HEK293 (cell line): ENCODE measurements around the gene SMAD7.

Experiments
- BCL11B ChIP-seq: fragments of 450-650 bp; formaldehyde crosslinking; IDR thresholded peaks from 2 replicates; pipeline ENCODE4 v1.5.1; 2016; ENCODE audit warnings: low read depth, missing biosample characterization, missing genetic modification characterization
- BCL6B ChIP-seq: fragments of 450-650 bp; formaldehyde crosslinking; IDR thresholded peaks from 2 replicates; pipeline ENCODE4 v1.5.1; 2017; ENCODE audit warnings: missing biosample characterization, missing genetic modification characterization
- KLF8 ChIP-seq: fragments of 450-650 bp; formaldehyde crosslinking; IDR thresholded peaks from 2 replicates; pipeline ENCODE4 v1.5.1; 2016; ENCODE audit warnings: missing biosample characterization, missing genetic modification characterization
- REPIN1 ChIP-seq: fragments of 450-650 bp; formaldehyde crosslinking; IDR thresholded peaks from 2 replicates; pipeline ENCODE4 v1.5.1; 2017; ENCODE audit warnings: missing biosample characterization, missing genetic modification characterization, low read depth
- SP7 ChIP-seq: fragments of 450-650 bp; formaldehyde crosslinking; IDR thresholded peaks from 2 replicates; pipeline ENCODE4 v1.5.1; 2016; ENCODE audit warnings: missing biosample characterization, missing genetic modification characterization
- TCF7L2 ChIP-seq: IDR thresholded peaks from 2 replicates; pipeline ENCODE4 v1.6.1; 2011; ENCODE audit warnings: low read depth, mild to moderate bottlenecking, inconsistent platforms, low read length, moderate library complexity, borderline replicate concordance
- ZBTB1 ChIP-seq: fragments of 450-650 bp; formaldehyde crosslinking; IDR thresholded peaks from 2 replicates; pipeline ENCODE4 v1.5.1; 2016; ENCODE audit warnings: missing biosample characterization, missing genetic modification characterization
- ZBTB20 ChIP-seq: fragments of 450-650 bp; formaldehyde crosslinking; IDR thresholded peaks from 2 replicates; pipeline ENCODE4 v1.5.1; 2016; ENCODE audit warnings: missing biosample characterization, missing genetic modification characterization
- ZBTB6 ChIP-seq: fragments of 450-650 bp; formaldehyde crosslinking; IDR thresholded peaks from 2 replicates; pipeline ENCODE4 v1.5.1; 2017; ENCODE audit warnings: missing biosample characterization, missing genetic modification characterization
- ZBTB8A ChIP-seq: fragments of 450-650 bp; formaldehyde crosslinking; IDR thresholded peaks from 2 replicates; pipeline ENCODE4 v1.5.1; 2016; ENCODE audit warnings: missing biosample characterization, missing genetic modification characterization
- ZFP37 ChIP-seq: fragments of 450-650 bp; formaldehyde crosslinking; IDR thresholded peaks from 2 replicates; pipeline ENCODE4 v1.5.1; 2016; ENCODE audit warnings: missing biosample characterization, missing genetic modification characterization
- ZNF112 ChIP-seq: fragments of 450-650 bp; formaldehyde crosslinking; IDR thresholded peaks from 2 replicates; pipeline ENCODE4 v1.5.0; 2017; ENCODE audit warnings: missing biosample characterization, missing genetic modification characterization
- ZNF138 ChIP-seq: fragments of 450-650 bp; formaldehyde crosslinking; IDR thresholded peaks from 2 replicates; pipeline ENCODE4 v1.5.1; 2016; ENCODE audit warnings: missing biosample characterization, missing genetic modification characterization, borderline replicate concordance
- ZNF169 ChIP-seq: fragments of 450-650 bp; formaldehyde crosslinking; IDR thresholded peaks from 2 replicates; pipeline ENCODE4 v1.5.1; 2016; ENCODE audit warnings: missing biosample characterization, missing genetic modification characterization
- ZNF2 ChIP-seq: fragments of 450-650 bp; formaldehyde crosslinking; IDR thresholded peaks from 2 replicates; pipeline ENCODE4 v1.5.1; 2016; ENCODE audit warnings: missing biosample characterization, missing genetic modification characterization
- ZNF223 ChIP-seq: fragments of 450-650 bp; formaldehyde crosslinking; IDR thresholded peaks from 2 replicates; pipeline ENCODE4 v1.5.1; 2016; ENCODE audit warnings: missing biosample characterization, missing genetic modification characterization
- ZNF26 ChIP-seq: fragments of 450-650 bp; formaldehyde crosslinking; IDR thresholded peaks from 2 replicates; pipeline ENCODE4 v1.5.1; 2016; ENCODE audit warnings: missing biosample characterization, missing genetic modification characterization
- ZNF280D ChIP-seq: fragments of 450-650 bp; formaldehyde crosslinking; IDR thresholded peaks from 2 replicates; pipeline ENCODE4 v1.5.1; 2016; ENCODE audit warnings: missing biosample characterization, missing genetic modification characterization
- ZNF350 ChIP-seq: fragments of 450-650 bp; formaldehyde crosslinking; IDR thresholded peaks from 2 replicates; pipeline ENCODE4 v1.5.0; 2017; ENCODE audit warnings: missing biosample characterization, mild to moderate bottlenecking, missing genetic modification characterization
- ZNF521 ChIP-seq: fragments of 450-650 bp; formaldehyde crosslinking; IDR thresholded peaks from 2 replicates; pipeline ENCODE4 v1.5.1; 2017; ENCODE audit warnings: missing biosample characterization, mild to moderate bottlenecking, missing genetic modification characterization
- ZNF529 ChIP-seq: fragments of 450-650 bp; formaldehyde crosslinking; IDR thresholded peaks from 2 replicates; pipeline ENCODE4 v1.5.1; 2017; ENCODE audit warnings: missing genetic modification characterization, missing biosample characterization; ENCODE audit not compliant: insufficient replicate concordance
- ZNF544 ChIP-seq: fragments of 450-650 bp; formaldehyde crosslinking; IDR thresholded peaks from 2 replicates; pipeline ENCODE4 v1.5.0; 2017; ENCODE audit warnings: missing biosample characterization, missing genetic modification characterization
- ZNF548 ChIP-seq: fragments of 450-650 bp; formaldehyde crosslinking; IDR thresholded peaks from 2 replicates; pipeline ENCODE4 v1.5.1; 2016; ENCODE audit warnings: missing biosample characterization, missing genetic modification characterization
- ZNF596 ChIP-seq: fragments of 450-650 bp; IDR thresholded peaks from 2 replicates; pipeline ENCODE4 v1.5.0; 2018; ENCODE audit warnings: missing biosample characterization, mild to moderate bottlenecking, missing genetic modification characterization, moderate library complexity
- ZNF626 ChIP-seq: fragments of 450-650 bp; sonication (Bioruptor Pico); formaldehyde crosslinking; IDR thresholded peaks from 2 replicates; pipeline ENCODE4 v1.5.1; 2018; ENCODE audit warnings: missing biosample characterization, missing genetic modification characterization, inconsistent platforms
- ZNF701 ChIP-seq: fragments of 450-650 bp; formaldehyde crosslinking; IDR thresholded peaks from 2 replicates; pipeline ENCODE4 v1.5.1; 2016; ENCODE audit warnings: missing biosample characterization, missing genetic modification characterization
- ZNF768 ChIP-seq: fragments of 450-650 bp; formaldehyde crosslinking; IDR thresholded peaks from 2 replicates; pipeline ENCODE4 v1.5.1; 2018; ENCODE audit warnings: missing biosample characterization, mild to moderate bottlenecking, missing genetic modification characterization
- ZNF777 ChIP-seq: fragments of 450-650 bp; formaldehyde crosslinking; IDR thresholded peaks from 2 replicates; pipeline ENCODE4 v1.5.1; 2017; ENCODE audit warnings: missing biosample characterization, missing genetic modification characterization, borderline replicate concordance
- ZNF837 ChIP-seq: fragments of 450-650 bp; formaldehyde crosslinking; IDR thresholded peaks from 2 replicates; pipeline ENCODE4 v1.5.1; 2016; ENCODE audit warnings: missing biosample characterization, missing genetic modification characterization
- ZSCAN4 ChIP-seq: fragments of 450-650 bp; formaldehyde crosslinking; IDR thresholded peaks from 2 replicates; pipeline ENCODE4 v1.5.1; 2017; ENCODE audit warnings: missing biosample characterization, missing genetic modification characterization
- ZSCAN5A ChIP-seq: fragments of 450-650 bp; formaldehyde crosslinking; IDR thresholded peaks from 2 replicates; pipeline ENCODE4 v1.5.1; 2016; ENCODE audit warnings: missing biosample characterization, missing genetic modification characterization
- ZXDB ChIP-seq: fragments of 450-650 bp; formaldehyde crosslinking; IDR thresholded peaks from 2 replicates; pipeline ENCODE4 v1.5.1; 2016; ENCODE audit warnings: missing biosample characterization, missing genetic modification characterization

Gene SMAD7

GRCh38 chr18:48929941-48930713, 20.6 kb downstream of the SMAD7 start (continued):
- no peak for TF ChIP-seq ZBTB8A (tag by site-specific recombination)
- no peak for TF ChIP-seq KLF8 (tag by site-specific recombination)
- TF ChIP-seq ZNF777 (tag by site-specific recombination) = no peak
- no peak for TF ChIP-seq BCL6B
- TF ChIP-seq ZXDB (tag by site-specific recombination) = 0 out of 2 replicates have a peak, but pooled peaks have one; percentile 15
- no peak for TF ChIP-seq ZNF169
- TF ChIP-seq BCL11B (tag by site-specific recombination) = no peak
- TF ChIP-seq ZNF350 (tag by site-specific recombination) = no peak
- TF ChIP-seq ZNF223 (tag by site-specific recombination) = no peak
- no peak for TF ChIP-seq ZFP37
- TF ChIP-seq ZNF521 = no peak
- no peak for TF ChIP-seq ZNF596 (tag by site-specific recombination)
- no peak for TF ChIP-seq ZSCAN5A (tag by site-specific recombination)
- no peak for TF ChIP-seq ZNF2 (tag by site-specific recombination)
- no peak for TF ChIP-seq ZNF26 (tag by site-specific recombination)
- no peak for TF ChIP-seq ZNF138 (tag by site-specific recombination)
- no peak for TF ChIP-seq ZBTB6 (tag by site-specific recombination)
- no peak for TF ChIP-seq ZNF626 (tag by site-specific recombination)
- no peak for TF ChIP-seq ZNF544 (tag by site-specific recombination)
- TF ChIP-seq SP7 (tag by site-specific recombination) = peak; percentile 90
- TF ChIP-seq ZBTB20 (tag by site-specific recombination) = peak; percentile 33; the same call in 1 of the 2 replicates
- no peak for TF ChIP-seq ZNF529 (tag by site-specific recombination)
- TF ChIP-seq ZSCAN4 (tag by site-specific recombination) = no peak
- no peak for TF ChIP-seq ZNF280D (tag by site-specific recombination)
- no peak for TF ChIP-seq ZBTB1 (tag by site-specific recombination)
- no peak for TF ChIP-seq REPIN1 (tag by site-specific recombination)
- no peak for TF ChIP-seq TCF7L2
- no peak for TF ChIP-seq ZNF701 (tag by site-specific recombination)
- TF ChIP-seq ZNF548 = no peak
- no peak for TF ChIP-seq ZNF112 (tag by site-specific recombination)
- no peak for TF ChIP-seq ZNF837 (tag by site-specific recombination)
- TF ChIP-seq ZNF768 = no peak
